D341Med (cell line): ENCODE measurements around the gene KANK4.
"Not testable (repeated sequence)": the region's sequence is repeated elsewhere in the genome, so short reads cannot be mapped to it uniquely, and the experiment has no call there.

Experiments
- DNase-seq: peaks from one replicate; pipeline ENCODE4 v3.0.0; 2012; ENCODE audit warnings: low spot score

Gene KANK4

GRCh38 chr1:62271948-62272728 is 47.1 kb downstream of the KANK4 start:
- DNase-seq: peak; percentile 42

DNA sequence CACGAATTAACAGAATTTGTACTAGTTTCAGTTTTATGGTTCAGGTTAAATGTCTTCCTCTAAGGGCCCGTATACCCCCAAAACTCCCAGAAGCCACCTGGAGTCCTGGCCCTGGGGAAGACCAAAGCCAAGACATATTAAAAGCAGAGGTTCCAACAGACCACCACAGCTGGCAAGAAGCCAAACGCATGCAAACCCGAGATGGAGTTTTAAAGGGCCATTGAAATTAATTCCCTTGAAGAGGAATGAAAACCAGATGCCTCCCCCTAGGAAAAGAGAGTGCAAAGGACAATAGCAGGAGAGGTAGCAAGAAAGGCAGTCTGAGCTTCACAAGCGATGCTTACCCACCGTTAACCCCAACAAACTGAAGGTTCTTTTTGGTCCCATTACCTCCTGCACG is 48.1 kb downstream of the KANK4 start:
- DNase-seq: no peak

GRCh38 chr1:62269851-62270495 is 49.3 kb downstream of the KANK4 start:
- DNase-seq: no peak

DNA sequence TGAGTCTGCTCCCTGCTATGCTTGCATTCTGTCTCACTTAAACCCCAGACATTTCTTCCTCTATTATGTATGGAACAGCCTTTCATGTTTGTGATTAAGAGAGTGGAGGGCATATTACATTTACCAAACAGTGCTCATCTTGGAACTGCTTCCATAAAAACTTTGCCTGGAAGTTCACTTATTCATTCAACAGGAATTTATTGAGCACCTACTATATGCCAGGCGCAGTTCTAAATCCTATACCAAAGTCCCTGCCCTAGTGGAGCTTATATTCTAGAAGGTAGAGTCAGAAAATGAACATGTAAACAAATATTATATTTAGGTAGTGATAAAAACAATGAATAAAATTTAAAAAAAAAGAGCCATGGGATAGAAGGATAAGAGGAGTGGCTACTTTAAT is 49.8 kb downstream of the KANK4 start:
- DNase-seq: no peak

DNA sequence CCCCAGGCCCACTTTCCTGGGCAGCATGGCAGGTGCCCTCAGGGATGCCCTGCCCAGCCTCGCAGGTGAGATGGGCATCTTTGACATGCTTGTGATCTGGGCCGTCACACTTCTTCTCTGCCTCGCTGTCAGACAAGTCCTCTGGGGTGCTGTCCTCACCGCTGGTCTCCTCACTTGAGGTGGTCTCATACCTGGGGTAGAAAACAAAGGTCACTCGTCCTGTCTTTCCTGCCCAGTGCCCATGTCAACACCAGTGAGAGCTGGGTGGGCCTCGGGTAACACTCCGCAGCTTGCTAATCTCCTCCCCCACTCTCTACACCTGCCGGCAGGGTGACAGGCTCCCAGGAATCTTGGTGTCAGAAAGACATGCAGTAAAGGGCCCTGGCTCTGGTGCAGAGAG is 50.9 kb downstream of the KANK4 start:
- no peak for DNase-seq

GRCh38 chr1:62265956-62266935 is 53.0 kb downstream of the KANK4 start:
- no peak for DNase-seq

DNA sequence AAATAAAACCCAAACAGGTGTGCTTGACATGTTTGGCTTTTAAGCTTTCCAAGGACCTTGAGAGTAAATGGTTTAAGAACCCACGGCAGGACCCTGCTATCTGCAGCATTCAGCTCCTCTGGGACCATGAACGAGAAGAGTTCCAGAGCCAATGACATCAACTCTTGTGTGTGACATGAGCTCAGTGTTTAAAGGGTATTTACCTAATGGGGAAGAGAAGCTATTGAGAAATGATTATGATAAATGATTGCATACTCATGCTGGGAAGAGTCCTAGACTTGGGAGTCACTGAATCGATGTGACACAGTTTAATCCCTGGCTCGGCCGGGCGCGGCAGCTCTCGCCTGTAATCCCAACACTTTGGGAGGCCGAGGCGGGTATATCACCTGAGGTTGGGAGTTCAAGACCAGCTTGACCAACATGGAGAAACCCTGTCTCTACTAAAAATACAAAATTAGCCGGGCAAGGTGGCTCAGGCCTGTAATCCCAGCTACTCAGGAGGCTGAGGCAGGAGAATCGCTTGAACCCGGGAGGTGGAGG is 55.4 kb downstream of the KANK4 start:
- DNase-seq: no peak

DNA sequence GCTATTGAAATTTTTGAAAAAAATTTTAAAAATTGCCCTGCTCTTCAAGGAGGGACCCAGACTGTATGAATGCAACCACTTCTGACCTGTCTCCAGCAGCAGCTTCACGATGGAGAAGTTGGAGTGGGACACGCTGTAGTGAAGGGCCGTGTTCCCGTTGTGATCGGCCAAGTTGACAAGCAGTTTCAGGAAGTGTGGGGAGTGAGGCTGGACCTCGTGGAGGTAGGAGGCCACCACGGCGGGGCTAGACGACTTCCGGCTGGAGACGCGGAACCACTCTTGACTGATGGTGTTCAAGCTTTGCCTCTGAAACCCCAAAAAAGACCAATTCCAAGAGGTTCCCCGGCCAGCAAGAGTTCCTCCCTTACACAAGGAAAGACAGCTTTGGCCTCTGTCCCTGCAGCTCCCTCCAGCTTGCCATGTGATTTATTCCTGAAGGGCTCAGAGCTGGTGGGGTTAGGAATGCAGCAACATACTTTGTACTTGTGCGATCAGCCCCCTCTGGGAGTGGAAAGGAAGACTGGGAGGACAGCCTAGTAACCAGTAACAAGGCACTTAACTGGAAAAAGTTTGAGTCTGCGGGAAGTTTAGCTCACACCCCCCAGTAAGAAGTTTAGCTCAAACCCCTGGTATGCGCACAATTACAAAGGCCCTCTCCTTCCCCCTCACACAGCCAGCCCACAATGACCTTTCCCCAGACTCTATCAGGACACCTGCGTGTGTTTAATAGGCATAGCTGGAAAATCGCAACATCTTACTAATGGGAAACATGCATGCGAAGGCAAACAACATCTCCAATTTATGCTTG is 56.0 kb downstream of the KANK4 start:
- DNase-seq: no peak

DNA sequence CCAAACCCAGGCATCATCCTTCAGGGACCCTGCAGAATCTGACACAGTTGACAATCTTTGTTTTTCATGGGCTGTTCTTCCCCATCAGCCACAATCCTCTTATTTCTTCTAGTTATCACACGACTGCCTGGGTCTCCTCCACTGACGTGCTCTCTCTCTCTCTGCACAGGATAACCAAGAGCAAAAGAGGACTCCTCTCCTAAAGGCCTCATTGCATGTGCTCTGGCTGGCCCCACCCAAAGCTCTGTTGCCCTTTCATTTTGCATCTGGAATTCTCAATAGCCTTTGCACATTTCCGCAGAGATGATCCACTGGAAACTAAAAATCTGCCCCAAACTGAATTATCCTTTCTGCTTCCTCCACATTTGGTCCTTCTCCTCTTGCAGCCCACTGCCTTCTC is 58.5 kb downstream of the KANK4 start:
- DNase-seq: no peak

- DNase-seq: no peak
These were observed 59.7 kb downstream of the KANK4 start for GRCh38 chr1:62259551-62259950.

GRCh38 chr1:62250126-62250726 is 69.0 kb downstream of the KANK4 start:
- DNase-seq: no peak

DNA sequence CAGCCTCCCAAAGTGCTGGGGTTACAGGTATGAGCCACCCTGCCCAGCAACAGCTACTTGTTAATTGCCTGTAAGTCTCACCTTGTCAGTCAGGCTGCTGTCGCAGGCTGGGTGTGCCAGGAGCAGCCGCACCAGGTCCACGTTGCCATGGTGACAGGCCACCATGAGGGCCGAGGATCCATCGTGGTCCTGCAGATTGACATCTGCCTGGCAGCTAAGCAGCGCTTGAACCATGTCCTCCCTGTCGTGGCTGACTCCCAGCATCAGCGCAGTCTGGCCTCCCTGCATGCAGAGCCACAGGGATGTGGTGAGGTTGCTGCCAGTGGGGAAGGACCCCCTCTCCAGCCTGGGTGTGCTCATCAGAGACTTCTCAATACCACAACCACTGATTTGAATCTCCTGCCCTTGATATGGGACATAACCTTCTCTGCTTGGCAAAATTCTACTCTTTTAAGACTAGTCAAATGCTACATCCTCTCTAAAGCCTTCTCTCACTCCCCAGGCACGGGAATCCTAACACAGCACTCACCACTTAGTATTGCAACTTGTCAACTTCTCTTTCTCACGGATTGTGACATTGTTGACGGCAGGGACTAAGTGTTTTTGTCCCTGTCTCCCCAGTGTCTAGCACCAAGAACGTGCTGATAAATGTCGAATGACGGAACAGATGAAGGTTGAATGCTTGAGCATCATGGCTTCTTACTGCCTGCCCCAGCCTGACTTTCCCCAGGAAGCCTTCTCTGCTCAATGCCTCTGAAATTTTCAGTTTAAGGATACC is 71.7 kb downstream of the KANK4 start:
- DNase-seq: no peak

- DNase-seq: no peak
These were observed 74.0 kb downstream of the KANK4 start for GRCh38 chr1:62245201-62245600.

GRCh38 chr1:62244380-62244779 is 74.9 kb downstream of the KANK4 start:
- DNase-seq: not testable (repeated sequence)

GRCh38 chr1:62241371-62242131 is 77.7 kb downstream of the KANK4 start:
- no peak for DNase-seq

DNA sequence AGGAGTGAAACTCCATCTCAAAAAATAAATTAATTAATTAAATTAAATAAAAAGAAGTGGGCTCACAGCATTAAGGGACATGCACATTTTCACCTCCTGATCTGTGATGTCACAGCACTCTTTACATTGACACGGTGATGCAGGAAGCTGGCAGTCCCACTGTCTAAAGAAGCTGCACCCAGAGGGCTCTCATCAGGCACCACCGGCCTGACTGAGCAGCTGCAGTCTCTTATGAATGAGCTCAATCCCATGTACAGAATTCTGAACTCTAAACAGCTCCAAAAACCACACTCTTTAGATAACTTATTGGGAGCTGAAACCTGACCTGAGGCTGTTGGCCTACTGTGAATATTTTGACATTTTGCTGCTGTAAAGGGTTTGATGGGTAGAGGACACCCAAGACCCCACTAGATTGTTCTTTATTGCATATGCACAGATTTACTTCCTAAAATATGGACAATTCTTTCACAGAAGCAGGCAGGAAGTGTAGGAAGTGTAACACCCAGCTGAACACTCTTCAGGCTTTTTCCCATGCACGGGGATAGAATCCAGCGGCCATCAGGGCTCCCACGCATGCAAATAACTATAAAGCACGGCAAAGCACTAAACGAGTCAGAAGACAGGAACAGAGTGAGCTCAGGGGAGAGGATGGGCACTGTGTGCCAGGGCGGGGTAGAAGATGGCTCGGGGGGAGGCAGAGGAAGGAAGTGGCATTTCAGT is 78.4 kb downstream of the KANK4 start:
- no peak for DNase-seq

DNA sequence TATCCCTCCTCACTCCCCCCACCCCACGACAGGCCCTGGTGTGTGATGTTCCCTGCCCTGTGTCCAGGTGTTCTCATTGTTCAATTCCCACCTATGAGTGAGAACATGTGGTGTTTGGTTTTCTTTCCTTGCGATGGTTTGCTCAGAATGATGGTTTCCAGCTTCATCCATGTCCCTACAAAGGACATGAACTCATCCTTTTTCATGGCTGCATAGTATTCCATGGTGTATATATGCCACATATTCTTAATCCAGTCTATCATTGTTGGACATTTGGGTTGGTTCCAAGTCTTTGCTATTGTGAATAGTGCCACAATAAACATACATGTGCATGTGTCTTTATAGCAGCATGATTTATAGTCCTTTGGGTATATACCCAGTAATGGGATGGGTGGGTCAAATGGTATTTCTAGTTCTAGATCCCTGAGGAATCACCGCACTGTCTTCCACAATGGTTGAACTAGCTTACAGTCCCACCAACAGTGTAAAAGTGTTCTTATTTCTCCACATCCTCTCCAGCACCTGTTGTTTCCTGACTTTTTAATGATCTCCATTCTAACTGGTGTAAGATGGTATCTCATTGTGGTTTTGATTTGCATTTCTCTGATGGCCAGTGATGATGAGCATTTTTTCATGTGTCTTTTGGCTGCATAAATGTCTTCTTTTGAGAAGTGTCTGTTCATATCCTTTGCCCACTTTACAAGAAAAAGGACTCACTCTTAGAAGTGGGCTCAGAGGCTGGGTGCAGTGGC is 79.4 kb downstream of the KANK4 start:
- not testable (repeated sequence) for DNase-seq

GRCh38 chr1:62238507-62238906 is 80.7 kb downstream of the KANK4 start:
- DNase-seq: no peak
